ENCODE data around the gene DMAP1. TPM values are rescaled to one million over a fixed set of nuclear protein-coding genes. Genes with fewer than 3 reads are reported as not detected.

The DMAP1 gene
- total RNA-seq, 1 donor from 2014 or later = 82.0 TPM

GRCh38 chr1:44261171-44261817, 48.0 kb downstream of the DMAP1 start:
- Mint-ChIP-seq H3K4me1 (ENCODE audit: low read depth) (peaks cover 19% of the 10 kb centered on the region), H3K4me3 (ENCODE audit: low read depth) (no peak overlapping the region), H3K9me3 (ENCODE audit: low read depth) (no peaks in the 10 kb centered on the region), H3K27ac (peak overlapping the region; percentile 82), H3K27me3 (no peaks in the 10 kb centered on the region), H3K36me3 (ENCODE audit: insufficient read depth) (peaks cover 8% of the 10 kb centered on the region)
- no peak for DNase-seq (ENCODE audit: low spot score, unreplicated experiment)
- TF ChIP-seq CTCF (IDR thresholded peaks at IDR 0.05; ENCODE audit: unreplicated experiment) = no peak

- H3K4me1 Mint-ChIP-seq (ENCODE audit: low read depth) = peaks cover 19% of the 10 kb centered on the region
- no peak overlapping the region for H3K4me3 Mint-ChIP-seq (ENCODE audit: low read depth)
Measured at GRCh38 chr1:44261962-44262361, 48.7 kb downstream of the DMAP1 start.

GRCh38 chr1:44262414-44262813, 49.1 kb downstream of the DMAP1 start:
- Mint-ChIP-seq H3K36me3 (ENCODE audit: insufficient read depth) (peaks cover 8% of the 10 kb centered on the region), H3K27ac (no peak overlapping the region), H3K4me1 (ENCODE audit: low read depth) (peaks cover 19% of the 10 kb centered on the region), H3K4me3 (ENCODE audit: low read depth) (no peak overlapping the region), H3K9me3 (ENCODE audit: low read depth) (no peaks in the 10 kb centered on the region), H3K27me3 (no peaks in the 10 kb centered on the region)
- TF ChIP-seq CTCF (IDR thresholded peaks at IDR 0.05; ENCODE audit: unreplicated experiment) = no peak
- DNase-seq (ENCODE audit: low spot score, unreplicated experiment) = no peak

More at GRCh38 chr1:44261962-44262361, 48.7 kb downstream of the DMAP1 start:
- H3K27ac Mint-ChIP-seq = peak overlapping the region; percentile 82
- DNase-seq (ENCODE audit: low spot score, unreplicated experiment) = no peak
- peaks cover 8% of the 10 kb centered on the region for H3K36me3 Mint-ChIP-seq (ENCODE audit: insufficient read depth)
- no peaks in the 10 kb centered on the region for H3K27me3 Mint-ChIP-seq
- H3K9me3 Mint-ChIP-seq (ENCODE audit: low read depth) = no peaks in the 10 kb centered on the region
- TF ChIP-seq CTCF (IDR thresholded peaks at IDR 0.05; ENCODE audit: unreplicated experiment) = no peak

- no peaks in the 10 kb centered on the region for H3K27me3 Mint-ChIP-seq
- no peak for DNase-seq (ENCODE audit: low spot score, unreplicated experiment)
- peaks cover 19% of the 10 kb centered on the region for H3K4me1 Mint-ChIP-seq (ENCODE audit: low read depth)
- H3K9me3 Mint-ChIP-seq (ENCODE audit: low read depth) = no peaks in the 10 kb centered on the region
- H3K27ac Mint-ChIP-seq = no peak overlapping the region
- H3K36me3 Mint-ChIP-seq (ENCODE audit: insufficient read depth) = peaks cover 8% of the 10 kb centered on the region
- H3K4me3 Mint-ChIP-seq (ENCODE audit: low read depth) = no peak overlapping the region
- TF ChIP-seq CTCF (IDR thresholded peaks at IDR 0.05; ENCODE audit: unreplicated experiment) = no peak
Measured at GRCh38 chr1:44262816-44263567, 49.7 kb downstream of the DMAP1 start.

GRCh38 chr1:44263568-44264450, 50.5 kb downstream of the DMAP1 start:
- Mint-ChIP-seq H3K36me3 (ENCODE audit: insufficient read depth) (peaks cover 8% of the 10 kb centered on the region), H3K27me3 (no peaks in the 10 kb centered on the region), H3K27ac (peak overlapping the region; percentile 46), H3K9me3 (ENCODE audit: low read depth) (no peaks in the 10 kb centered on the region), H3K4me1 (ENCODE audit: low read depth) (peaks cover 20% of the 10 kb centered on the region), H3K4me3 (ENCODE audit: low read depth) (no peak overlapping the region)
- no peak for DNase-seq (ENCODE audit: low spot score, unreplicated experiment)
- TF ChIP-seq CTCF (IDR thresholded peaks at IDR 0.05; ENCODE audit: unreplicated experiment) = no peak

Data from progenitor cell of endocrine pancreas (in vitro differentiated cells).